KMS-11 (cell line): Measurements from ENCODE around the gene HAUS5.

ENCODE experiments used
- H2AFZ ChIP-seq: fragments of 200-600 bp; sonication (generic); 2 replicates; pipeline ENCODE4 v1.6.1; 2016; ENCODE audit warnings: antibody characterized with exemption, mixed run types, low read depth
- H3K27ac ChIP-seq: fragments of 200-600 bp; sonication (generic); 2 replicates; pipeline ENCODE4 v1.6.1; 2016; ENCODE audit warnings: mild to moderate bottlenecking, mixed run types
- H3K27me3 ChIP-seq: fragments of 200-600 bp; sonication (generic); 2 replicates; pipeline ENCODE4 v1.6.1; 2017; ENCODE audit warnings: mild to moderate bottlenecking, low read depth, mixed run types, moderate library complexity; ENCODE audit not compliant: insufficient read depth
- H3K36me3 ChIP-seq: fragments of 200-600 bp; sonication (generic); 2 replicates; pipeline ENCODE4 v1.6.1; 2017; ENCODE audit warnings: mild to moderate bottlenecking, mixed run types; ENCODE audit not compliant: insufficient read depth
- H3K4me1 ChIP-seq: fragments of 200-600 bp; sonication (generic); 2 replicates; pipeline ENCODE4 v1.6.1; 2016; ENCODE audit warnings: mild to moderate bottlenecking, low read depth, mixed run types; ENCODE audit not compliant: poor library complexity, severe bottlenecking
- H3K4me2 ChIP-seq: fragments of 200-600 bp; sonication (generic); 2 replicates; pipeline ENCODE4 v1.7.0; 2016; ENCODE audit warnings: mild to moderate bottlenecking, mixed run types
- H3K4me3 ChIP-seq: fragments of 200-600 bp; sonication (generic); IDR thresholded peaks from 2 replicates; pipeline ENCODE4 v1.6.1; 2017; ENCODE audit warnings: low read depth, low read length, mixed read lengths; ENCODE audit not compliant: insufficient read depth
- H3K79me2 ChIP-seq: fragments of 200-600 bp; sonication (generic); 2 replicates; pipeline ENCODE4 v1.6.1; 2016; ENCODE audit warnings: low read depth, mixed run types; ENCODE audit not compliant: insufficient read depth
- H3K9ac ChIP-seq: fragments of 200-600 bp; sonication (generic); 2 replicates; pipeline ENCODE4 v1.6.1; 2016; ENCODE audit warnings: mild to moderate bottlenecking, mixed run types
- H4K20me1 ChIP-seq: fragments of 200-600 bp; sonication (generic); 2 replicates; pipeline ENCODE4 v1.6.1; 2016; ENCODE audit warnings: mild to moderate bottlenecking, mixed run types; ENCODE audit not compliant: insufficient read depth
- TF ChIP-seq, protein P1 (sequence below): fragments of 200-600 bp; sonication (generic); conservative IDR thresholded peaks from 2 replicates; pipeline ENCODE4 v1.6.1; 2017; ENCODE audit warnings: low read depth, mild to moderate bottlenecking, antibody characterized with exemption, low read length, moderate library complexity, mixed read lengths

HAUS5 gene

DNA sequence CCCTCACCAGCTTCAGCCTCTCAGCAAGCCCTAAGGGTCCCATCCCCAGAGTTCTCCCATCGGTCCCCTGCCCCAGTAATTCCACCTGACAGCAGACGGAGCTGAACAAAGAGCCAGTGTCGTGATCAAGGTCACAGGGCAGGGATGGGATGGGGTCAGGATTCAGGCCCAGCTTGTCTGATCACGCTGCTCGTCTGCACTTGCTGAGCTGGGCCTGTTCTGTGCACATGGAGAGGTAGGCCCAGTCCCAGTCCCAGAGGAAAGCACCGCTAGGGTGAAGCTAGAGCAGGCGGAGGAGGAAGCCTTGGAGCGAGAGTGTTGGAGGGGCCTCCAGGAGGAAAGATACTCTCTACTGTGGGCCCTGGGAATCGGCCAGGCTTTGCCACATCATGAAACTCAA, 9.2 kb downstream of the HAUS5 start:
- H2AFZ ChIP-seq: no peak overlapping the region
- no peaks in the 10 kb centered on the region for H3K4me1 ChIP-seq
- H3K4me3 ChIP-seq: no peak overlapping the region
- H3K27ac ChIP-seq: no peak overlapping the region
- H3K9ac ChIP-seq: no peak overlapping the region
- TF ChIP-seq, protein P1, sequence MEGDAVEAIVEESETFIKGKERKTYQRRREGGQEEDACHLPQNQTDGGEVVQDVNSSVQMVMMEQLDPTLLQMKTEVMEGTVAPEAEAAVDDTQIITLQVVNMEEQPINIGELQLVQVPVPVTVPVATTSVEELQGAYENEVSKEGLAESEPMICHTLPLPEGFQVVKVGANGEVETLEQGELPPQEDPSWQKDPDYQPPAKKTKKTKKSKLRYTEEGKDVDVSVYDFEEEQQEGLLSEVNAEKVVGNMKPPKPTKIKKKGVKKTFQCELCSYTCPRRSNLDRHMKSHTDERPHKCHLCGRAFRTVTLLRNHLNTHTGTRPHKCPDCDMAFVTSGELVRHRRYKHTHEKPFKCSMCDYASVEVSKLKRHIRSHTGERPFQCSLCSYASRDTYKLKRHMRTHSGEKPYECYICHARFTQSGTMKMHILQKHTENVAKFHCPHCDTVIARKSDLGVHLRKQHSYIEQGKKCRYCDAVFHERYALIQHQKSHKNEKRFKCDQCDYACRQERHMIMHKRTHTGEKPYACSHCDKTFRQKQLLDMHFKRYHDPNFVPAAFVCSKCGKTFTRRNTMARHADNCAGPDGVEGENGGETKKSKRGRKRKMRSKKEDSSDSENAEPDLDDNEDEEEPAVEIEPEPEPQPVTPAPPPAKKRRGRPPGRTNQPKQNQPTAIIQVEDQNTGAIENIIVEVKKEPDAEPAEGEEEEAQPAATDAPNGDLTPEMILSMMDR: no peak
- H3K4me2 ChIP-seq: no peak overlapping the region
- no peaks in the 10 kb centered on the region for H3K27me3 ChIP-seq
- H3K36me3 ChIP-seq: no peaks in the 10 kb centered on the region
- no peaks in the 10 kb centered on the region for H4K20me1 ChIP-seq
- no peaks in the 10 kb centered on the region for H3K79me2 ChIP-seq

DNA sequence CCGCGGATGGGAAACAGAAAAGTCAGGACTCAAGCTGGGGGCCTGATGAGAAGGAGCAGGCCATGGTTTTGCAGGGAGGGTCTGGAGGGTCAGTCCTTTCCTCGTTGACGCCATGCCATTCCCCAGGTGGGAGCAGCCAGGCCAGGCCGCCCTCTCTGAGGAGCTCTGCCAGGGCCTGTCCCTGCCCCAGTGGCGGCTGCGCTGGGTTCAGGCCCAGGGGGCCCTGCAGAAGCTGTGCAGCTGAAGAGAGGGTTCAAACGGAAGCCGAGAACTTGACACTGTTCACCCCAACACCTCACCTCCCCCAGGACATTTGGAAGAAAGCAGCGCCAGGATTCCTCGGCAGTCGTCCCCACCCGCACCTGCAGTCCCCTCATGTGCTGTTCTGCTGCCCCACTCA, 10.2 kb downstream of the HAUS5 start:
- H3K4me3 ChIP-seq: no peak overlapping the region
- no peaks in the 10 kb centered on the region for H3K36me3 ChIP-seq
- no peaks in the 10 kb centered on the region for H3K79me2 ChIP-seq
- H3K4me1 ChIP-seq: no peaks in the 10 kb centered on the region
- H4K20me1 ChIP-seq: no peaks in the 10 kb centered on the region
- no peak overlapping the region for H3K27ac ChIP-seq
- H3K27me3 ChIP-seq: no peaks in the 10 kb centered on the region
- H3K9ac ChIP-seq: no peak overlapping the region
- no peak overlapping the region for H2AFZ ChIP-seq
- TF ChIP-seq, protein P1: no peak
- H3K4me2 ChIP-seq: no peak overlapping the region

DNA sequence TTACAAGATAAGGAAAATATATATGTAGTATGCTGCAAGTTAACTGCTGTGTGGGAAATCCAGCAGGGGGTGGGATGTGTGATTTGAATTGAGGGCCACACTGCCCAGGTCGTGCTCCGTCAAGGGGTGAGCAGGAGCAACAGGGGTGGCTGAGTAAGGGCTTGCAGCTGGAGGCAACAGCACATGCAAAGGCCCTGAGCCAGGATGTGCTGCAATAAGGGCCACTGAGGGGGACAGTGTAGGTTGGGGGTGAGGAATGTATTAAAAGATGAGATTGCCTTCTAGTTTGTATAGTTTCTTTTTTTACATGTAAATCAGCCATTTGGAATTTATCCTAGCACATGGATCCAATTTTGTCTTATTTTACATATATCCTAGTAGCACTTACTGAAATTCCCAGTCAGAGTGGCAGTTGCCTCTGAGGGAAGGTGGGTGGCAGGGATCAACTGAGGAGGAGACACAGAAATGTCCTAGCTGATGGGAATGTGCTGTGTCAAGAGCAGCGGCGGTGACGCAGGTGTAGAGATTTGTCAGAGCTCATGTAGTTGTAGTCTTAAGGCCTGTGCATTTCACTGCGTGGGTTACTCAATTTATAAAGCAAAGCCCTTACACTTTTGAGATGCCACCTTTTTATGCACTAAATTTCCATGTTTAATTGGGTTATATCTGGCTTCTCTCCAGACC, 10.9 kb downstream of the HAUS5 start:
- no peaks in the 10 kb centered on the region for H3K36me3 ChIP-seq

DNA sequence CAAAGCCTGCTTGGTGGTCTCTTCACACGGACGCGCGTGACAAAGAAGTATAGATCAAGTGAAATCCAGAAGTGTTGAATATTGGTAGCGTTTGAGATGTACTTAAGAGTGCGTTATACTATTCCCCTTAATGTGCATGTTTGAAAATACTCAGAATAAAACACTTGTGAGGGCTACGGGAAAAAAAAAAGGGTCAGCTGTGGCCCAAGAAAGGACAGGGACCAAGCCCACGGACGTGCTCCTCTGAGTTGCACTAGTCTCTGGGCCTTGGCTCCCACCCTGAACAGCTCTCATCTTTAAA, 15.7 kb downstream of the HAUS5 start:
- peak overlapping the region; percentile 64 for H3K4me3 ChIP-seq
- H4K20me1 ChIP-seq: no peaks in the 10 kb centered on the region
- H3K36me3 ChIP-seq: no peaks in the 10 kb centered on the region; the same call in 1 of the 2 replicates
- peak overlapping the region; percentile 85 for H2AFZ ChIP-seq
- TF ChIP-seq, protein P1: no peak
- H3K27me3 ChIP-seq: no peaks in the 10 kb centered on the region
- H3K9ac ChIP-seq: peak overlapping the region; percentile 87
- peak overlapping the region; percentile 64 for H3K27ac ChIP-seq
- peaks cover 7% of the 10 kb centered on the region for H3K4me1 ChIP-seq
- H3K79me2 ChIP-seq: peaks cover 12% of the 10 kb centered on the region; the same call in 1 of the 2 replicates
- peak overlapping the region; percentile 99 for H3K4me2 ChIP-seq

More for the DNA sequence above, 10.9 kb downstream of the HAUS5 start:
- no peaks in the 10 kb centered on the region for H4K20me1 ChIP-seq
- no peak overlapping the region for H3K27ac ChIP-seq
- no peak overlapping the region for H2AFZ ChIP-seq
- no peaks in the 10 kb centered on the region for H3K4me1 ChIP-seq
- TF ChIP-seq, protein P1: no peak
- H3K27me3 ChIP-seq: no peaks in the 10 kb centered on the region
- no peaks in the 10 kb centered on the region for H3K79me2 ChIP-seq
- H3K4me3 ChIP-seq: no peak overlapping the region
- no peak overlapping the region for H3K9ac ChIP-seq
- H3K4me2 ChIP-seq: no peak overlapping the region
